Mesenchymal stem cell (in vitro differentiated cells and primary cell): ENCODE measurements around the gene RCL1.
"Not testable (repeated sequence)": the region's sequence is repeated elsewhere in the genome, so short reads cannot be mapped to it uniquely, and the experiment has no call there.

Experiments
- DNase-seq: peaks from one replicate; pipeline ENCODE4 v3.0.0-alpha.2; 2013
- H2AFZ ChIP-seq: one replicate; pipeline ENCODE4 v1.6.1; 2013; ENCODE audit warnings: low read depth, mild to moderate bottlenecking, control low read depth, inconsistent platforms, low read length, moderate library complexity
- H2AK5ac ChIP-seq: 2 replicates; pipeline ENCODE4 v1.6.1; 2013; ENCODE audit warnings: low read length, moderate library complexity, mild to moderate bottlenecking, inconsistent platforms; ENCODE audit not compliant: severe bottlenecking
- H2BK120ac ChIP-seq: one replicate; pipeline ENCODE4 v1.6.1; 2013; ENCODE audit warnings: low read depth, mild to moderate bottlenecking, inconsistent platforms, low read length, moderate library complexity
- H2BK12ac ChIP-seq, 2 experiments: one replicate each; pipeline ENCODE4 v1.6.1; 2013; ENCODE audit warnings: inconsistent platforms in 2 of 2, low read length in 2 of 2, mild to moderate bottlenecking in 2 of 2, moderate library complexity in 2 of 2, control low read depth in 1 of 2
- H2BK15ac ChIP-seq: one replicate; pipeline ENCODE4 v1.6.1; 2013; ENCODE audit warnings: mild to moderate bottlenecking, low read depth, inconsistent platforms; ENCODE audit not compliant: poor library complexity, severe bottlenecking
- H2BK5ac ChIP-seq: 2 replicates; pipeline ENCODE4 v1.6.1; 2013; ENCODE audit warnings: low read depth, mild to moderate bottlenecking, low read length, control low read depth, inconsistent platforms; ENCODE audit not compliant: poor library complexity, severe bottlenecking
- H3K14ac ChIP-seq, 2 experiments: one replicate each; pipeline ENCODE4 v1.6.1; 2013; ENCODE audit warnings: inconsistent platforms in 2 of 2, low read length in 2 of 2, control low read depth in 1 of 2, mild to moderate bottlenecking in 1 of 2, moderate library complexity in 1 of 2
- H3K18ac ChIP-seq, 2 experiments: one replicate each; pipeline ENCODE4 v1.6.1; 2013; ENCODE audit warnings: inconsistent platforms in 2 of 2, low read length in 2 of 2, control low read depth in 1 of 2, low read depth in 1 of 2, mild to moderate bottlenecking in 1 of 2
- H3K23ac ChIP-seq, 2 experiments: one replicate each; pipeline ENCODE4 v1.6.1; 2013; ENCODE audit warnings: inconsistent platforms in 2 of 2, low read length in 2 of 2, mild to moderate bottlenecking in 2 of 2, moderate library complexity in 2 of 2, control low read depth in 1 of 2
- H3K27ac ChIP-seq: 2 replicates; pipeline ENCODE4 v1.5.1; 2013; ENCODE audit warnings: mild to moderate bottlenecking, moderate library complexity, low read length, control low read depth, inconsistent platforms; ENCODE audit not compliant: poor library complexity, severe bottlenecking
- H3K27me3 ChIP-seq, 2 experiments: 2 replicates each; pipeline versions ENCODE4 v1.6.1 to v1.7.0; 2013; ENCODE audit warnings: low read length in 2 of 2, mild to moderate bottlenecking in 2 of 2, moderate library complexity in 2 of 2, control low read depth in 1 of 2, inconsistent platforms in 1 of 2; ENCODE audit not compliant: control insufficient read depth in 1 of 2, insufficient read depth in 1 of 2
- H3K36me3 ChIP-seq, 2 experiments: 2 replicates each; pipeline versions ENCODE4 v1.6.1 to v1.7.0; 2013; ENCODE audit warnings: low read length in 2 of 2, control low read depth in 1 of 2, inconsistent platforms in 1 of 2, low read depth in 1 of 2, mild to moderate bottlenecking in 1 of 2; ENCODE audit not compliant: insufficient read depth in 2 of 2, control insufficient read depth in 1 of 2
- H3K4ac ChIP-seq, 2 experiments: one replicate each; pipeline ENCODE4 v1.6.1; 2013; ENCODE audit warnings: inconsistent platforms in 2 of 2, low read length in 2 of 2, mild to moderate bottlenecking in 2 of 2, moderate library complexity in 2 of 2, control low read depth in 1 of 2, low read depth in 1 of 2
- H3K4me1 ChIP-seq: 2 replicates; pipeline ENCODE4 v1.6.1; 2013; ENCODE audit warnings: low read depth, low read length, control low read depth; ENCODE audit not compliant: control insufficient read depth, insufficient read depth
- H3K4me2 ChIP-seq: 2 replicates; pipeline ENCODE4 v1.6.1; 2013; ENCODE audit warnings: low read length, mild to moderate bottlenecking, inconsistent platforms; ENCODE audit not compliant: poor library complexity, severe bottlenecking
- H3K4me3 ChIP-seq, 2 experiments: 2 replicates each; pipeline versions ENCODE4 v1.5.1 to v1.7.0; 2013; ENCODE audit warnings: low read length in 2 of 2, mild to moderate bottlenecking in 2 of 2, control low read depth in 1 of 2, low read depth in 1 of 2; ENCODE audit not compliant: insufficient read depth in 1 of 2
- H3K79me1 ChIP-seq: replicated peaks from 2 replicates; pipeline ENCODE4 v1.6.1; 2013; ENCODE audit warnings: mild to moderate bottlenecking, control low read depth, low read length, inconsistent platforms; ENCODE audit not compliant: poor library complexity, severe bottlenecking
- H3K9ac ChIP-seq: 2 replicates; pipeline ENCODE4 v1.7.0; 2013; ENCODE audit warnings: mild to moderate bottlenecking, low read length, moderate library complexity
- H3K9me3 ChIP-seq: 2 replicates; pipeline ENCODE4 v1.7.0; 2013; ENCODE audit warnings: mild to moderate bottlenecking, low read length; ENCODE audit not compliant: control insufficient read depth
- H4K8ac ChIP-seq: one replicate; pipeline ENCODE4 v1.6.1; 2013; ENCODE audit warnings: inconsistent platforms, mild to moderate bottlenecking, low read length, moderate library complexity
- H4K91ac ChIP-seq: one replicate; pipeline ENCODE4 v1.6.1; 2013; ENCODE audit warnings: mild to moderate bottlenecking, low read length, inconsistent platforms
- WGBS: methylation state at CpG from one replicate; pipeline ENCODE4 v1.1.7; 2013; ENCODE audit warnings: mixed read lengths; 5-methylcytosine and 5-hydroxymethylcytosine counted together

Gene RCL1

GRCh38 chr9:4892501-4893194 is 99.9 kb downstream of the RCL1 start:
- Histone ChIP-seq H3K18ac (no peak overlapping the region), H3K9ac (no peak overlapping the region), H3K23ac (no peak overlapping the region), H3K36me3 (no peaks in the 10 kb centered on the region), H3K14ac (no peak overlapping the region), H2BK15ac (no peak overlapping the region), H3K4me1 (peaks cover under 1% of the 10 kb centered on the region), H2BK12ac (no peak overlapping the region), H3K4me3 (no peak overlapping the region), H3K9me3 (no peaks in the 10 kb centered on the region), H3K27me3 (no peaks in the 10 kb centered on the region), H4K8ac (no peak overlapping the region), H3K4me2 (no peak overlapping the region), H2BK120ac (no peak overlapping the region), H2BK5ac (no peak overlapping the region), H3K27ac (no peak overlapping the region), H2AK5ac (no peak overlapping the region), H3K4ac (no peak overlapping the region), H3K79me1 (no peaks in the 10 kb centered on the region), H2AFZ (no peak overlapping the region), H4K91ac (no peak overlapping the region)
- DNase-seq: no peak
- WGBS: 90% methylated on average over 3 of the region's 5 CpGs

- H3K9ac ChIP-seq: no peak overlapping the region
- H3K18ac ChIP-seq: no peak overlapping the region
- DNase-seq: peak; percentile 9
- H4K8ac ChIP-seq: no peak overlapping the region
- no peak overlapping the region for H2BK12ac ChIP-seq
- H2AFZ ChIP-seq: no peak overlapping the region
- no peaks in the 10 kb centered on the region for H3K79me1 ChIP-seq
- no peak overlapping the region for H3K27ac ChIP-seq
- no peaks in the 10 kb centered on the region for H3K9me3 ChIP-seq
- H2BK5ac ChIP-seq: no peak overlapping the region
- H3K4me2 ChIP-seq: no peak overlapping the region
- H3K14ac ChIP-seq: no peak overlapping the region
- no peak overlapping the region for H2BK15ac ChIP-seq
- H2BK120ac ChIP-seq: no peak overlapping the region
- no peak overlapping the region for H3K4me3 ChIP-seq
- no peak overlapping the region for H2AK5ac ChIP-seq
- no peak overlapping the region for H4K91ac ChIP-seq
- no peak overlapping the region for H3K4ac ChIP-seq
- H3K27me3 ChIP-seq: no peaks in the 10 kb centered on the region
- WGBS: 87% methylated on average over 4 of the region's 4 CpGs
- no peak overlapping the region for H3K23ac ChIP-seq
- H3K36me3 ChIP-seq: no peaks in the 10 kb centered on the region
- H3K4me1 ChIP-seq: no peaks in the 10 kb centered on the region
Observed at GRCh38 chr9:4894076-4894475, 101.3 kb downstream of the RCL1 start.

GRCh38 chr9:4899853-4900252 is 107.1 kb downstream of the RCL1 start:
- H3K9me3 ChIP-seq, H3K79me1 ChIP-seq, H4K91ac ChIP-seq, H3K27ac ChIP-seq, H2BK120ac ChIP-seq, H3K4me3 ChIP-seq, H2BK15ac ChIP-seq, H2AFZ ChIP-seq, H3K23ac ChIP-seq, H3K14ac ChIP-seq, H3K4ac ChIP-seq, H2BK5ac ChIP-seq, H2AK5ac ChIP-seq, H4K8ac ChIP-seq, H3K18ac ChIP-seq, DNase-seq, H3K4me2 ChIP-seq, H3K9ac ChIP-seq, H3K36me3 ChIP-seq, H2BK12ac ChIP-seq: not testable (repeated sequence)
- WGBS: 95% methylated on average over 1 of the region's 1 CpG
- Histone ChIP-seq H3K4me1 (peaks cover 13% of the 10 kb centered on the region), H3K27me3 (peaks cover 0 to 16% of the 10 kb centered on the region in 2 experiments)

- Histone ChIP-seq H2BK12ac (peak overlapping the region in 1 of 2 experiments; percentile 72), H2BK120ac (peak overlapping the region; percentile 15), H3K18ac (peak overlapping the region; percentile 62 to 81), H2AFZ (peak overlapping the region; percentile 51), H3K4me2 (peak overlapping the region; percentile 63), H4K8ac (peak overlapping the region; percentile 54), H3K4me1 (peaks cover 13% of the 10 kb centered on the region), H3K14ac (peak overlapping the region in 1 of 2 experiments; percentile 11), H3K27me3 (peaks cover 0 to 20% of the 10 kb centered on the region in 2 experiments), H3K4ac (peak overlapping the region in 1 of 2 experiments; percentile 67), H3K27ac (peak overlapping the region; percentile 23)
- not testable (repeated sequence) for H3K9me3 ChIP-seq, H3K36me3 ChIP-seq, H4K91ac ChIP-seq, H3K23ac ChIP-seq, H2AK5ac ChIP-seq, H3K9ac ChIP-seq, H3K4me3 ChIP-seq, H2BK5ac ChIP-seq, H3K79me1 ChIP-seq, H2BK15ac ChIP-seq
- DNase-seq: peak; percentile 42
- WGBS: 33% methylated on average over 11 of the region's 11 CpGs
Observed at GRCh38 chr9:4901401-4902134, 108.8 kb downstream of the RCL1 start.
